Measurements from ENCODE around the gene OPCML.

The OPCML gene

DNA sequence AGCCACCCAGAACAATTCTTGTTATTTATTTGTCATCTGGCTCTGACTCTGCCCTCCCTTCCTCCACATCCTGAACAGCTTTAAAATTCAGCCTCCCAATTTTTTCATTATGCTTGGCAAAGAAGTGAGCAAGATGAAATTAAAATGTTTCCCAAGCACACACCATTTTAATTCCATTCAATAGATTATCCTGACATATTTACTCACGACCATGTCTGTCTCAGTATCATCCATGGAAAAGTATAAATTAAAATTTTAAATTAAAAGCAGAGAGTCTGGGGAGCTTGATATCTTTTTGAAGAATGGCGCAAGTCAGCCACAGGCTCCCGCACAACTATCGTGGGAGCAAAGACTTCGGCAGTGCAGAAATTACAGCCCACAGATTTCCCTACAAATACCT lies 862.4 kb downstream of the OPCML start:
- Histone ChIP-seq H3F3A (ENCODE audit: insufficient read depth) (no peaks in the 10 kb centered on the region), H2AFZ (ENCODE audit: low read depth, low read length, severe bottlenecking) (no peak overlapping the region), H3K36me3 (ENCODE audit: low read length) (no peaks in the 10 kb centered on the region), H3K9me2 (replicated peaks; ENCODE audit: insufficient read depth, low read length) (no peaks in the 10 kb centered on the region), H3K27me3 (ENCODE audit: low read length) (no peaks in the 10 kb centered on the region), H3K4me3 (ENCODE audit: insufficient read depth, low read length, poor library complexity, severe bottlenecking) (no peak overlapping the region), H3K9me3 (ENCODE audit: insufficient read depth, low read length) (no peaks in the 10 kb centered on the region), H3K9ac (ENCODE audit: low read length) (no peak overlapping the region), H4K20me1 (ENCODE audit: low read depth, low read length) (no peaks in the 10 kb centered on the region), H3K4me2 (ENCODE audit: low read depth, low read length, poor library complexity, severe bottlenecking) (no peak overlapping the region), H3K27ac (ENCODE audit: low read depth, low read length) (no peak overlapping the region), H3K79me2 (ENCODE audit: insufficient read depth, low read length) (no peaks in the 10 kb centered on the region)
- TF ChIP-seq EZH2phosphoT487 (conservative IDR thresholded peaks at IDR 0.05; ENCODE audit: low read length), result no peak
- TF ChIP-seq, protein P1, sequence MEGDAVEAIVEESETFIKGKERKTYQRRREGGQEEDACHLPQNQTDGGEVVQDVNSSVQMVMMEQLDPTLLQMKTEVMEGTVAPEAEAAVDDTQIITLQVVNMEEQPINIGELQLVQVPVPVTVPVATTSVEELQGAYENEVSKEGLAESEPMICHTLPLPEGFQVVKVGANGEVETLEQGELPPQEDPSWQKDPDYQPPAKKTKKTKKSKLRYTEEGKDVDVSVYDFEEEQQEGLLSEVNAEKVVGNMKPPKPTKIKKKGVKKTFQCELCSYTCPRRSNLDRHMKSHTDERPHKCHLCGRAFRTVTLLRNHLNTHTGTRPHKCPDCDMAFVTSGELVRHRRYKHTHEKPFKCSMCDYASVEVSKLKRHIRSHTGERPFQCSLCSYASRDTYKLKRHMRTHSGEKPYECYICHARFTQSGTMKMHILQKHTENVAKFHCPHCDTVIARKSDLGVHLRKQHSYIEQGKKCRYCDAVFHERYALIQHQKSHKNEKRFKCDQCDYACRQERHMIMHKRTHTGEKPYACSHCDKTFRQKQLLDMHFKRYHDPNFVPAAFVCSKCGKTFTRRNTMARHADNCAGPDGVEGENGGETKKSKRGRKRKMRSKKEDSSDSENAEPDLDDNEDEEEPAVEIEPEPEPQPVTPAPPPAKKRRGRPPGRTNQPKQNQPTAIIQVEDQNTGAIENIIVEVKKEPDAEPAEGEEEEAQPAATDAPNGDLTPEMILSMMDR (IDR thresholded peaks at IDR 0.05; ENCODE audit: insufficient read depth, low read length, poor library complexity, severe bottlenecking), result no peak

DNA sequence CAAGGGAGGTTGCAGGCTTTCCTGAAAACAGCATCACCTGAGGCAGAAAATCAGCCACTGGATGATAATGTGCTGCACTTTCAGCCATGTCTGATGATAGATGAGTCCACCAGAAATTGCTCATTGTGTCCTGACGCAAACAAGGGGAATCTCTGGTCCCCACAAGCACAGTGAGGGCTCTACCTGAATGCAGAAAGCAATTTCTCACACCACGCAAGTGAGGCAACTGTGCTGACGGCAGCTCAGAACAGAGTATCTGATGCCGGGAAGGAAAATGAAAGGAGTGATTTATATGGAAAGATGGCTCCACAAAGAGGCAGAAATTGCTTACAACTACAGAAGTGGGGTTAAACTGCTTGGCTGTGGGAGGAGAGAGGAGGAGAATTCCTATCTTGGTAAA lies 867.1 kb downstream of the OPCML start:
- Histone ChIP-seq H3K27me3 (ENCODE audit: low read length) (no peaks in the 10 kb centered on the region), H3F3A (ENCODE audit: insufficient read depth) (no peaks in the 10 kb centered on the region), H2AFZ (ENCODE audit: low read depth, low read length, severe bottlenecking) (no peak overlapping the region), H3K9me3 (ENCODE audit: insufficient read depth, low read length) (no peaks in the 10 kb centered on the region), H3K79me2 (ENCODE audit: insufficient read depth, low read length) (no peaks in the 10 kb centered on the region), H3K36me3 (ENCODE audit: low read length) (no peaks in the 10 kb centered on the region), H3K4me3 (ENCODE audit: insufficient read depth, low read length, poor library complexity, severe bottlenecking) (no peak overlapping the region), H3K4me2 (ENCODE audit: low read depth, low read length, poor library complexity, severe bottlenecking) (no peak overlapping the region), H3K9ac (ENCODE audit: low read length) (no peak overlapping the region), H3K9me2 (replicated peaks; ENCODE audit: insufficient read depth, low read length) (no peaks in the 10 kb centered on the region), H3K27ac (ENCODE audit: low read depth, low read length) (no peak overlapping the region), H4K20me1 (ENCODE audit: low read depth, low read length) (no peaks in the 10 kb centered on the region)
- TF ChIP-seq EZH2phosphoT487 (conservative IDR thresholded peaks at IDR 0.05; ENCODE audit: low read length), result no peak
- TF ChIP-seq, protein P1 (IDR thresholded peaks at IDR 0.05; ENCODE audit: insufficient read depth, low read length, poor library complexity, severe bottlenecking), result no peak

DNA sequence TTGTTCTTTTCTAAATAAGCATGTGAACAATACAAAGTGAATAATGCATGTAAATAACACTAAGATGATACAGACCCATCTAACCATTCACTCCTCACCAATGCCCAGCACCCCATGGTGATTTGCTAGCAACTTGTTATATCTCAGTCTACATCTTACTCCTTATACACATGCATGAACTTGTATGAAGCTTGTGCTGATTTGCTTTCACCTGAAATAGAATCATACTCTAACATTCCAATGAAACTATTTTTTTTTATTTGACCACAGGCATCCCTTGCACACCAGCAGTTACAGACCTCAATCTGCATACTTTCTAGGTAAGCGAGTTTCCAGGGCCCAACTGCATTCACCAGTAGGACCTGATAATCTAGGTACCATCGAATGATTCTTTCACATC lies 873.6 kb downstream of the OPCML start:
- Histone ChIP-seq H3K9me2 (replicated peaks; ENCODE audit: insufficient read depth, low read length) (no peaks in the 10 kb centered on the region), H2AFZ (ENCODE audit: low read depth, low read length, severe bottlenecking) (no peak overlapping the region), H3F3A (ENCODE audit: insufficient read depth) (no peaks in the 10 kb centered on the region), H3K79me2 (ENCODE audit: insufficient read depth, low read length) (no peaks in the 10 kb centered on the region), H3K27me3 (ENCODE audit: low read length) (no peaks in the 10 kb centered on the region), H3K36me3 (ENCODE audit: low read length) (no peaks in the 10 kb centered on the region), H3K27ac (ENCODE audit: low read depth, low read length) (no peak overlapping the region), H3K4me2 (ENCODE audit: low read depth, low read length, poor library complexity, severe bottlenecking) (no peak overlapping the region), H3K9me3 (ENCODE audit: insufficient read depth, low read length) (no peaks in the 10 kb centered on the region), H3K9ac (ENCODE audit: low read length) (no peak overlapping the region), H3K4me3 (ENCODE audit: insufficient read depth, low read length, poor library complexity, severe bottlenecking) (no peak overlapping the region), H4K20me1 (ENCODE audit: low read depth, low read length) (no peaks in the 10 kb centered on the region)
- TF ChIP-seq, protein P1 (IDR thresholded peaks at IDR 0.05; ENCODE audit: insufficient read depth, low read length, poor library complexity, severe bottlenecking), result no peak
- TF ChIP-seq EZH2phosphoT487 (conservative IDR thresholded peaks at IDR 0.05; ENCODE audit: low read length), result no peak
